Measurements from ENCODE around the gene MALL.
"Not testable (repeated sequence)": the region's sequence is repeated elsewhere in the genome, so short reads cannot be mapped to it uniquely, and the experiment has no call there.

The MALL gene

GRCh38 chr2:110120171-110121051 is 4.8 kb upstream of the MALL start:
- DNase-seq (ENCODE audit: low spot score): no peak

GRCh38 chr2:110116033-110116710 is 550 bp upstream of the MALL start:
- no peak for DNase-seq (ENCODE audit: low spot score)

GRCh38 chr2:110114831-110115255 is 779 bp downstream of the MALL start:
- DNase-seq (ENCODE audit: low spot score): no peak

- DNase-seq (ENCODE audit: low spot score): no peak
Measured at GRCh38 chr2:110113961-110114591, 1.5 kb downstream of the MALL start.

- DNase-seq (ENCODE audit: low spot score): not testable (repeated sequence)
Measured at GRCh38 chr2:110108291-110108690, 7.3 kb downstream of the MALL start.

- no peak for DNase-seq (ENCODE audit: low spot score)
Measured at GRCh38 chr2:110107092-110108079, 8.2 kb downstream of the MALL start.

GRCh38 chr2:110106642-110107041 is 9.0 kb downstream of the MALL start:
- no peak for DNase-seq (ENCODE audit: low spot score)

GRCh38 chr2:110105608-110106467 is 9.8 kb downstream of the MALL start:
- no peak for DNase-seq (ENCODE audit: low spot score)

- DNase-seq (ENCODE audit: low spot score): no peak
Measured at GRCh38 chr2:110105183-110105582, 10.4 kb downstream of the MALL start.

- no peak for DNase-seq (ENCODE audit: low spot score)
Measured at GRCh38 chr2:110104025-110104771, 11.4 kb downstream of the MALL start.

GRCh38 chr2:110103061-110103961 is 12.3 kb downstream of the MALL start:
- no peak for DNase-seq (ENCODE audit: low spot score)

GRCh38 chr2:110101901-110102803 is 13.5 kb downstream of the MALL start:
- DNase-seq (ENCODE audit: low spot score): no peak

GRCh38 chr2:110101280-110101844 is 14.3 kb downstream of the MALL start:
- peak; percentile 74 for DNase-seq (ENCODE audit: low spot score)

GRCh38 chr2:110100880-110101279 is 14.7 kb downstream of the MALL start:
- DNase-seq (ENCODE audit: low spot score): not testable (repeated sequence)

- DNase-seq (ENCODE audit: low spot score): no peak
Measured at GRCh38 chr2:110100480-110100879, 15.1 kb downstream of the MALL start.

- DNase-seq (ENCODE audit: low spot score): no peak
Measured at GRCh38 chr2:110099471-110100225, 16.0 kb downstream of the MALL start.

GRCh38 chr2:110099038-110099425 is 16.6 kb downstream of the MALL start:
- DNase-seq (ENCODE audit: low spot score): no peak

All from Ammon's horn (tissue), 1 donor.